GM21360 (cell line): ENCODE results near the gene MOSPD2.

Experiments used
- ATAC-seq: cut with Tn5 transposase; IDR thresholded peaks from one replicate; pipeline ENCODE4 v1.9.1; 2021; ENCODE audit warnings: mild to moderate bottlenecking, moderate library complexity; ENCODE audit not compliant: unreplicated experiment

Gene MOSPD2

GRCh38 chrX:14872851-14873675 lies at the start of gene MOSPD2, which contains the start of gene FANCB:
Gene MOSPD2 (plus strand): TSS chrX:14873421. CDS start chrX:14873529, 108 bp downstream.
Gene FANCB (minus strand): TSS chrX:14873069. CDS start chrX:14865510, 7,559 bp downstream.
- ATAC-seq = peak; percentile 95

- no peak for ATAC-seq
Measured at GRCh38 chrX:14825851-14826250, 47.4 kb upstream of the MOSPD2 start.

- no peak for ATAC-seq
Measured at GRCh38 chrX:14826319-14826718, 46.9 kb upstream of the MOSPD2 start.

GRCh38 chrX:14829643-14830042 lies 43.6 kb upstream of the MOSPD2 start:
- no peak for ATAC-seq

- no peak for ATAC-seq
Measured at GRCh38 chrX:14832151-14832550, 41.1 kb upstream of the MOSPD2 start.

GRCh38 chrX:14832586-14832985 lies 40.6 kb upstream of the MOSPD2 start:
- no peak for ATAC-seq

- peak; percentile 40 for ATAC-seq
Measured at GRCh38 chrX:14837155-14837554, 36.1 kb upstream of the MOSPD2 start.

- no peak for ATAC-seq
Measured at GRCh38 chrX:14843666-14844065, 29.6 kb upstream of the MOSPD2 start.

GRCh38 chrX:14851526-14851925 lies 21.7 kb upstream of the MOSPD2 start:
- ATAC-seq = no peak

- ATAC-seq = no peak
Measured at GRCh38 chrX:14864631-14865030, 8.6 kb upstream of the MOSPD2 start.

GRCh38 chrX:14865201-14865600 lies 8.0 kb upstream of the MOSPD2 start:
- ATAC-seq = no peak

- no peak for ATAC-seq
Measured at GRCh38 chrX:14871767-14872166, 1.5 kb upstream of the MOSPD2 start.

- no peak for ATAC-seq
Measured at GRCh38 chrX:14872355-14872754, 866 bp upstream of the MOSPD2 start.

GRCh38 chrX:14873676-14874049 lies 442 bp downstream of the MOSPD2 start:
- no peak for ATAC-seq

GRCh38 chrX:14875624-14876023 lies 2.4 kb downstream of the MOSPD2 start:
- no peak for ATAC-seq

GRCh38 chrX:14883826-14884225 lies 10.6 kb downstream of the MOSPD2 start:
- ATAC-seq = no peak

- ATAC-seq = no peak
Measured at GRCh38 chrX:14884714-14885113, 11.5 kb downstream of the MOSPD2 start.

- ATAC-seq = no peak
Measured at GRCh38 chrX:14886252-14886651, 13.0 kb downstream of the MOSPD2 start.

GRCh38 chrX:14896273-14896672 lies 23.1 kb downstream of the MOSPD2 start:
- no peak for ATAC-seq

- no peak for ATAC-seq
Measured at GRCh38 chrX:14897042-14897441, 23.8 kb downstream of the MOSPD2 start.

GRCh38 chrX:14899607-14900006 lies 26.4 kb downstream of the MOSPD2 start:
- ATAC-seq = no peak

- no peak for ATAC-seq
Measured at GRCh38 chrX:14902537-14902936, 29.3 kb downstream of the MOSPD2 start.

GRCh38 chrX:14903891-14904290 lies 30.7 kb downstream of the MOSPD2 start:
- ATAC-seq = no peak
